Upper lobe of right lung (tissue), 1 donor: ENCODE results near the gene OMD. TPM values are rescaled to one million over a fixed set of nuclear protein-coding genes. Genes with fewer than 3 reads are reported as not detected.
"Not testable (repeated sequence)": the region's sequence is repeated elsewhere in the genome, so short reads cannot be mapped to it uniquely, and the experiment has no call there.

Source experiments
- ATAC-seq: fragments of 200-7000 bp; cut with Tn5 transposase; one replicate; pipeline ENCODE4 v1.9.1; 2020; ENCODE audit warnings: mild to moderate bottlenecking, moderate library complexity
- DNase-seq: peaks from one replicate; pipeline ENCODE4 v3.0.0-alpha.2; 2020
- H3K27ac ChIP-seq: fragments of 200-600 bp; one replicate; pipeline ENCODE4 v1.8.0; 2022
- H3K27me3 ChIP-seq: fragments of 200-600 bp; one replicate; pipeline ENCODE4 v1.8.0; 2022; ENCODE audit warnings: mild to moderate bottlenecking
- H3K36me3 ChIP-seq: fragments of 200-600 bp; one replicate; pipeline ENCODE4 v1.8.0; 2022
- H3K4me1 ChIP-seq: fragments of 200-600 bp; one replicate; pipeline ENCODE4 v1.8.0; 2022
- H3K4me3 ChIP-seq: fragments of 200-600 bp; one replicate; pipeline ENCODE4 v1.8.0; 2022; ENCODE audit warnings: mild to moderate bottlenecking
- H3K9me3 ChIP-seq: fragments of 200-600 bp; one replicate; pipeline ENCODE4 v1.8.0; 2022
- intact Hi-C: fragments of 100-400 bp; cut with DNase I; formaldehyde crosslinking; loops from one replicate; pipeline ENCODE4 v1.11.0; 2022
- total RNA-seq: library from RNA; stranded (reverse); fragmentation: NEBNext Ultra II Directional; extraction: Animal tissue kit (Norgen Biotek cat#: 25700); gene quantifications from one replicate; pipeline ENCODE4 v1.2.1, GENCODE V29; 2021
- TF ChIP-seq, protein P1 (sequence below): fragments of 200-600 bp; IDR thresholded peaks from one replicate; pipeline ENCODE4 v1.8.0; 2022; ENCODE audit warnings: antibody characterized with exemption
- donor health status: DM: no; HTN: yes; CAD: no; lungs with severe emphysema.

Gene OMD
- total RNA-seq, 1 donor from 2014 or later, result 6.5 TPM

DNA sequence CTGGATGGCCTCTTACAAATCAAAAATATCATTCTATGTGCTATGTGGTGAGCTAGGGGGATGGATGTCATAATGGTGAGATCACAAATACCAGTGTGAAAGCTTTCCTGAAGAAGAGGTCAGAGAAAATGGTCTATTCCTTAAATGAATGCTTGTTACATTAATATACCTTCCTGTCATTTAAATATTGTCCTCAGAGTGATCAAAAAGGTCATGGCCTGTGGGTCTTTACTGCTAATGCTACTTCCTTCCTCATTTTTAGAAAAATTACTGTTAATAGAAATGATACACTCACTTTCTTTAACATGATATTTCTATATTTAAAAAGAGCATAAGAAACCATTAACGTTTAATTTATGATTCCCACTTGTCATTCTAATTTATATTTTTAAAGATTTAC is 9.7 kb downstream of the OMD start:
- Histone ChIP-seq H3K4me3 (no peak overlapping the region), H3K4me1 (no peaks in the 10 kb centered on the region), H3K36me3 (no peaks in the 10 kb centered on the region), H3K27me3 (no peaks in the 10 kb centered on the region), H3K27ac (no peak overlapping the region), H3K9me3 (no peaks in the 10 kb centered on the region)
- TF ChIP-seq, protein P1, sequence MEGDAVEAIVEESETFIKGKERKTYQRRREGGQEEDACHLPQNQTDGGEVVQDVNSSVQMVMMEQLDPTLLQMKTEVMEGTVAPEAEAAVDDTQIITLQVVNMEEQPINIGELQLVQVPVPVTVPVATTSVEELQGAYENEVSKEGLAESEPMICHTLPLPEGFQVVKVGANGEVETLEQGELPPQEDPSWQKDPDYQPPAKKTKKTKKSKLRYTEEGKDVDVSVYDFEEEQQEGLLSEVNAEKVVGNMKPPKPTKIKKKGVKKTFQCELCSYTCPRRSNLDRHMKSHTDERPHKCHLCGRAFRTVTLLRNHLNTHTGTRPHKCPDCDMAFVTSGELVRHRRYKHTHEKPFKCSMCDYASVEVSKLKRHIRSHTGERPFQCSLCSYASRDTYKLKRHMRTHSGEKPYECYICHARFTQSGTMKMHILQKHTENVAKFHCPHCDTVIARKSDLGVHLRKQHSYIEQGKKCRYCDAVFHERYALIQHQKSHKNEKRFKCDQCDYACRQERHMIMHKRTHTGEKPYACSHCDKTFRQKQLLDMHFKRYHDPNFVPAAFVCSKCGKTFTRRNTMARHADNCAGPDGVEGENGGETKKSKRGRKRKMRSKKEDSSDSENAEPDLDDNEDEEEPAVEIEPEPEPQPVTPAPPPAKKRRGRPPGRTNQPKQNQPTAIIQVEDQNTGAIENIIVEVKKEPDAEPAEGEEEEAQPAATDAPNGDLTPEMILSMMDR, result no peak
- no peak for DNase-seq
- intact Hi-C loops, result no loop called here
- no peak for ATAC-seq

DNA sequence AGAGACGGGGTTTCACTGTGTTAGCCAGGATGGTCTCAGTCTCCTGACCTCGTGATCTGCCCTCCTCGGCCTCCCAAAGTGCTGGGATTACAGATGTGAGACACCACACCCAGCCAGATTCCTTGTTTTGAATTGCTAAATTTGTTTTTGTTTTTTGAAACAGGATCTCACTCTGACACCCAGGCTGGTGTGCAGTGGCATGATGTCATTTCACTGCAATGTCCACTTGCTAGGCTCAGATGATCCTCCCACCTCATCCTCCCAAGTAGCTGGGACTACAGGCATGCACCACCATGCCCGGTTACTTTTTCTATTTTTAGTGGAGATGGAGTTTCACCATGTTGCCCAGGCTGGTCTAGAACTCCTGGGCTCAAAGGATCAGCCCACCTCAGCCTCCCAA is 13.1 kb downstream of the OMD start:
- H3K27me3 ChIP-seq, H3K4me3 ChIP-seq, H3K9me3 ChIP-seq, ATAC-seq, H3K36me3 ChIP-seq, DNase-seq, H3K27ac ChIP-seq, intact Hi-C loops: not testable (repeated sequence)
- H3K4me1 ChIP-seq, result peaks cover 14% of the 10 kb centered on the region

DNA sequence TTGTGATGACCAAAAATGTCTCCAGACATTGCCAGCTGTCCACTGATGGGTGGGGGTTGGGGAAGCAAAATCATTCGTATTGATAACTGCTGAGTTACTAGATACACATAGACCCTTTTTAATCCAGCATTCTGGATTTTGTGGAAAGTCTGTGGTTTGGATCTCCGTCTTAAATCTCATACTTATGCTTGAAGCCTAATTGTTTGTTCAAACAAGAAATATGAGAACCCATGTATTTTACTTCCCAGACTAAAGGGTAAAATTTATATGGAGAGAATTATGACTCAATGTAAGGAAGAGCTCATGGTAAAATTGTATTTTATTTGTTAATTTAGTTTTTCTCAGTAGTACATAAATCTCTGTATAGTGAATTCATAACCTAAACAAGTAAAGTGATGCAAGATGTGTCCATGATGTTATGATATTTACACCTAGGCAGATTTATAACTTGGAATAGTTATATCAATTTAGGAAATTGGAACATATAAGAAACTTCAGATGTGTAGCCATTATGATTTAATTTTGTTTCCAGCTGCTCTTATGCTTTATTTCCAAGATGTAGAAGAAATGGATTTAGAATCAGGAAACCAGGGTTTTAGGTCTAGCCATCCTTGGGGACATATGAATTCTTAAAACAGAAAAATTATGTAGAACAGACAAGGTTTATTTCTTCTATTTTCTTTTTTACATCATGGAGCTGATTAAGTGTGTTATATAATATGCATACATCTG is 15.4 kb downstream of the OMD start:
- H3K27me3 ChIP-seq, result no peaks in the 10 kb centered on the region
- H3K36me3 ChIP-seq, result no peaks in the 10 kb centered on the region
- no peak overlapping the region for H3K4me3 ChIP-seq
- TF ChIP-seq, protein P1, result no peak
- ATAC-seq (no peak), DNase-seq (no peak)
- H3K4me1 ChIP-seq, result peaks cover 23% of the 10 kb centered on the region
- H3K9me3 ChIP-seq, result no peaks in the 10 kb centered on the region
- no peak overlapping the region for H3K27ac ChIP-seq
- intact Hi-C loops, result no loop called here

DNA sequence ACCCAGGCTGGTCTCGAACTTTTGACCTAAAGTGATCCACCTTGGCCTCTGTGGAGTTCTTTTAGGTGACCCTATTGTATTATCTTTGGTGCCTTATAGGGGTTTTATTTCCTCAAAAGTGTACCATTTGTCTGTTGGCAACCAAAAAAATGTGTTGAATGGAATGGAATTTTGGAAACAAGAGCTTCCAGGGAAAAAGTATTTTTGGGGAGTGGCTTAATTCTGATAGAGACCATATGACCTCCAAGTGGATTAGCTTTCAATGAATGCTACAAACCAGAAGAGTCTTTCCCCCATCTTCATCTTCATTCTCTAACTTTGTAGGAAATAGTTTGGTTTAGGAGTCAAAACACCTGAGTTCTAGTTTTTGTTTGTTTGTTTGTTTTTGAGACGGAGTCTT is 16.5 kb downstream of the OMD start:
- no peak overlapping the region for H3K4me3 ChIP-seq
- no peaks in the 10 kb centered on the region for H3K36me3 ChIP-seq
- peaks cover 23% of the 10 kb centered on the region for H3K4me1 ChIP-seq
- intact Hi-C loops, result no loop called here
- no peak overlapping the region for H3K27ac ChIP-seq
- no peak for ATAC-seq
- TF ChIP-seq, protein P1, result no peak
- H3K27me3 ChIP-seq, result no peaks in the 10 kb centered on the region
- DNase-seq, result no peak
- no peaks in the 10 kb centered on the region for H3K9me3 ChIP-seq

DNA sequence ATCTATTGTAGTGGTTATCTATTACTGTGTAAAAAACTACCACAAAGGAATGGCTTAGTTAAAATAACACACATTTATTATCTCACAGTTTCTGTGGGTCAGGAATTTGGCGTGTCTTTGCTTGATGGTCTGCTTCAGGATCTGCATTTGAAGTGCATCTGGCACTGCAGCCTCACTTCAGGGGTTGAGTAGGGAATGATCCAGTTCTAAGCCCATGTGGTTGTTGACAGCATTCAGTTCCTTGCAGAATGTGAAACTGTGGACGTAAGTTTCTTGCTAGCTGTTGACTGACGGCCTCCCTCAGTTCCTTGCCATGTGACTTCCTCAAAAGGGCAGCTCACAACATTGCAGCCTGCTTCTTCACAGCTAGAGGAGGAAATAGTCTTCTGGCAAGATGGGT is 17.8 kb downstream of the OMD start:
- no peak overlapping the region for H3K4me3 ChIP-seq
- H3K27ac ChIP-seq, result peak overlapping the region; percentile 26
- DNase-seq (no peak), ATAC-seq (peak; percentile 94)
- H3K4me1 ChIP-seq, result peaks cover 23% of the 10 kb centered on the region
- TF ChIP-seq, protein P1, result no peak
- no peaks in the 10 kb centered on the region for H3K36me3 ChIP-seq
- H3K27me3 ChIP-seq, result no peaks in the 10 kb centered on the region
- intact Hi-C loops, result no loop called here
- no peaks in the 10 kb centered on the region for H3K9me3 ChIP-seq

DNA sequence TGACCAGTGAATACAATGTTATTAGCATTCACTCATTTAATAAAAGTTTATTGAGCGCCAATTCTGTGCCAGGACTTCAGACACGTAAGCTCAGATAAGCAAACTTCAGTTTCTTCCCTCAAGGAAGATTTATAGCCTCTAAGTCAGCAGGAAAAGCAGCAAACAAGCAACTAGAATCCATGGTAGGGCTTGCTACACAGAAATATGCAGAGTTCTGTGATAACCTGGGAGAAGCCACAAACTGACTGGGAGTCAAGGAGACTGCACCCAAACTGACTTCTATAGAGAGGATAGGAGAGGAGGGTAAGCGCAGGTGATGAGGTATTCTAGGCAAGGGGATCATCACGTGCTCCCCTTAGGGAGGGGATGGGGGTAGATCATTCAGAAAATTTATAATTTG is 18.5 kb downstream of the OMD start:
- intact Hi-C loops, result no loop called here
- no peak overlapping the region for H3K27ac ChIP-seq
- DNase-seq (no peak), ATAC-seq (no peak)
- no peaks in the 10 kb centered on the region for H3K9me3 ChIP-seq
- no peaks in the 10 kb centered on the region for H3K27me3 ChIP-seq
- peaks cover 23% of the 10 kb centered on the region for H3K4me1 ChIP-seq
- H3K36me3 ChIP-seq, result no peaks in the 10 kb centered on the region
- TF ChIP-seq, protein P1, result no peak
- H3K4me3 ChIP-seq, result no peak overlapping the region
